Uterus (tissue), 2 donors: Measurements from ENCODE around the gene ATP5F1D.

Source experiments
- POLR2A ChIP-seq, 2 donors: fragments of 450-650 bp; IDR thresholded peaks; one replicate each; pipeline ENCODE4 v1.6.1; 2016; ENCODE audit warnings: antibody characterized with exemption in 2 of 2, mild to moderate bottlenecking in 1 of 2, moderate library complexity in 1 of 2
- TF ChIP-seq, protein P1 (sequence below), 4 experiments: fragments of 200-600 bp in 2 of 4; fragments of 450-650 bp in 2 of 4; sonication (generic) in 2 of 4; IDR thresholded peaks; one replicate each; pipeline ENCODE4 v1.5.1; 2016 to 2019; ENCODE audit warnings: antibody characterized with exemption in 4 of 4, mild to moderate bottlenecking in 2 of 4, moderate library complexity in 1 of 4

DNA sequence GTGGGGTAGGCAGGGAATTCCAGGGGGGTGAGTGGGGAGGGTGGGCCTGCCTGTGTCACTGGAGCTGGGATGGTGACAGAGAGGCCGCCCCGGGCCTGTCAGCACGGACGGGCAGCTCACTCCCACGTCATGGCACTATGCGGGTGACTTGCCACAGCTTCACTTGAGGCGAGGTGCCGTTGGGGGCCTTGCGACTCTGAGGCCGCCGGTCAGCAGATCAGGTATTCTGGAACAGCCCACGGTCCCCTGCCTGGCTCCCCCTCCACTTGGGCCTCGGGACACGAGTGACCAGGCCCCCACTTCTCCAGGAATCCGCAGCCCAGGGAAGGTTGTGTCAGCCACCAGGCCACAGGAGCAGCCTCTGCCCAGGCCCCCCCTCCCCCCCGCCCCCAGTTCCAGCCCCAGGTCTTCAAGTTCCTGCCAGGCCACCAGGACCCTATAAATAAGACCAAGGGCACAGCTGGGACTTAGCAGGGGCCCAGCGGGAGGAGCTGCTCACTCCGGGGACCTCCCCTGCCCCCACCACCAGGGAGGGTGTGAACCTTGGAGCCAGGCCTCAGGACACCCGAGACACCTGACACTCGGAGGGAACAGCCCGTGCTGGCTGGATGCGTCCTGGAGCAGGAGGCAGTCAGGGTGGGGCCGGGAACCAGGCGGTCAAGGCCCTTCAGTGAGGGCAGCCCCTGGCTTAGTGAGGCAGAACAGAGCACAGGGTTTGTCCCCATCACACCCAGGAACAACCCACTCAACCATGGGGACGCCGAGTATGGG is 4.1 kb downstream of the ATP5F1D start:
- TF ChIP-seq, protein P1, sequence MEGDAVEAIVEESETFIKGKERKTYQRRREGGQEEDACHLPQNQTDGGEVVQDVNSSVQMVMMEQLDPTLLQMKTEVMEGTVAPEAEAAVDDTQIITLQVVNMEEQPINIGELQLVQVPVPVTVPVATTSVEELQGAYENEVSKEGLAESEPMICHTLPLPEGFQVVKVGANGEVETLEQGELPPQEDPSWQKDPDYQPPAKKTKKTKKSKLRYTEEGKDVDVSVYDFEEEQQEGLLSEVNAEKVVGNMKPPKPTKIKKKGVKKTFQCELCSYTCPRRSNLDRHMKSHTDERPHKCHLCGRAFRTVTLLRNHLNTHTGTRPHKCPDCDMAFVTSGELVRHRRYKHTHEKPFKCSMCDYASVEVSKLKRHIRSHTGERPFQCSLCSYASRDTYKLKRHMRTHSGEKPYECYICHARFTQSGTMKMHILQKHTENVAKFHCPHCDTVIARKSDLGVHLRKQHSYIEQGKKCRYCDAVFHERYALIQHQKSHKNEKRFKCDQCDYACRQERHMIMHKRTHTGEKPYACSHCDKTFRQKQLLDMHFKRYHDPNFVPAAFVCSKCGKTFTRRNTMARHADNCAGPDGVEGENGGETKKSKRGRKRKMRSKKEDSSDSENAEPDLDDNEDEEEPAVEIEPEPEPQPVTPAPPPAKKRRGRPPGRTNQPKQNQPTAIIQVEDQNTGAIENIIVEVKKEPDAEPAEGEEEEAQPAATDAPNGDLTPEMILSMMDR (IDR thresholded peaks at IDR 0.05): no peak
- no peak for TF ChIP-seq POLR2A (IDR thresholded peaks at IDR 0.05)
